ENCODE measurements around the gene MPP3. TPM values are rescaled to one million over a fixed set of nuclear protein-coding genes. Genes with fewer than 3 reads are reported as not detected.

The MPP3 gene
- total RNA-seq, 2 experiments from 2014 or later: 0.11 TPM; not detected in 1

DNA sequence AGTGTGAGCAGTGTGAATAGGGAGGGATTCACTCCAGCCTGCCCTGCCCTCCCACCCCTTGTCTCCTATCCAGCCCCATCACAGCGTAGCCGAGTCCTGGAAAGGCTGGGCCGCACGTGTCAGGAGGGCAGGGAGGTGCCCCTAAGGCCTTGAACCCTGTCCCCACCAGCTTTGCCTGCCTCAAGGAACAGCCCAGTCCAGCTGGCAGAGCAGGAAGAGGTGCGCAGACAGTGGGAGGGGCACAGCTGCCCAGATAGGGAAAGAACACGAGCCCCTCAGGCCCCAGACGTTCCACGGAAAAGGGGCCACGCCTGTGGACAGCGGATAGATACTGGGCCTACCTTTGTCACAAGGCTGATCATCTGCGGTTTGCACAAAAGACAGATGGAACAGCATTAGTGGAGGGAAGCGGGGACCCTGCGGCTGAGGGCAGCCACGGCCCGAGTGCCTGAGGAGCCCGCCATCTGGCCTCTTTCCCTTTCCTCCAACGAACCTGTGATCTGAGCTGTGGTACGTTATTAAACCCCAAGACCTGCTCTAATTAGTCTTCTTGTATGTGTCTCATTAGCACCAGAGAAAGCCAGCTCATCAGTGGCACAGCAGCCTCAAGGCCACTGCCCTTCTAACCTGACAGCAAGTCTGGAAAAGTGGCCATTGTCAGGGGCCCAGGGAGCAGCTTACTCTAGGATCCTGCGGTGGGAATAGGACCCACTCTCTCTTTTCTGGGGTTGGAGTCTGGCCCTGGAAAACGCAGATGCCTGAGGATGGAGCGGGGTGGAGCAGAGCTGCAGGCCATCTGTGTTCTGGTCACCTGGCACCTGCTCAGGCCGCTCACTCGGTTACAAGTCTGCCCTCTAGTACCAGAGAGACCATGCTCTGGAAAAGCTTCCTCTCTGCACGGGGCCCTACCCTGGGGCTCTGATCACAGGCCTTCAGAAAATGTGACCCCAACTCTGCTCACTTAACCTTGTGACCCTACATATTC lies 16.3 kb downstream of the MPP3 start:
- H3K4me3 Mint-ChIP-seq: no peak overlapping the region
- ATAC-seq (ENCODE audit: low read depth): no peak
- H3K4me1 Mint-ChIP-seq: no peaks in the 10 kb centered on the region
- DNase-seq: no peak
- peaks cover 6% of the 10 kb centered on the region for H3K27me3 Mint-ChIP-seq
- POLR2A ChIA-PET: no interaction called here
- H3K27ac Mint-ChIP-seq: no peak overlapping the region
- H3K9me3 Mint-ChIP-seq: no peaks in the 10 kb centered on the region
- H3K36me3 Mint-ChIP-seq: no peaks in the 10 kb centered on the region

GRCh38 chr17:43814714-43815113 lies 18.2 kb downstream of the MPP3 start:
- no peak overlapping the region for H3K4me3 Mint-ChIP-seq
- ATAC-seq (ENCODE audit: low read depth) (no peak), DNase-seq (no peak)
- no peaks in the 10 kb centered on the region for H3K4me1 Mint-ChIP-seq
- H3K27ac Mint-ChIP-seq: no peak overlapping the region
- POLR2A ChIA-PET: no interaction called here
- no peaks in the 10 kb centered on the region for H3K9me3 Mint-ChIP-seq
- H3K36me3 Mint-ChIP-seq: no peaks in the 10 kb centered on the region
- peaks cover 4% of the 10 kb centered on the region for H3K27me3 Mint-ChIP-seq

DNA sequence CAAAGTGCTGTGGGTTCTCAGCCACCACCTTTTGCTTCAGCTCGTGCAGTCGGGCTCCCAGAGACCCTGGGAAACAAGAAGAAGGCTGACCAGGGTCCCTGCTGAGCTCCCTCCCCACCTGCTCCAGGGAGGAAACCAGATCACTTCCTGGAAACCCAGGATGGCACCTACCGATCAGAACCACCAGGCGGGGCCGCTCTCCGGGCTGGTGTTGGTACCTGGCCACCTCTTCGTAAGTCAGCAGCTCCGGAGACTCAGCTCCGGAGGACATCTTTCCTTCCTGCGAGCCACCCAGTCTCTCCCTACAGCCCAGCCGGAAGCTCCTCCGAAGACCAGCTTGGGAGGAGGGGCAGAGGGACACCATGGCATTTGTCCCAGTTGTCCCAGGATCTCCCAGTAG lies 18.9 kb downstream of the MPP3 start:
- Mint-ChIP-seq H3K36me3 (no peaks in the 10 kb centered on the region), H3K9me3 (no peaks in the 10 kb centered on the region), H3K27ac (no peak overlapping the region), H3K4me1 (no peaks in the 10 kb centered on the region), H3K27me3 (no peaks in the 10 kb centered on the region), H3K4me3 (no peak overlapping the region)
- POLR2A ChIA-PET: no interaction called here
- DNase-seq: no peak
- ATAC-seq (ENCODE audit: low read depth): no peak

DNA sequence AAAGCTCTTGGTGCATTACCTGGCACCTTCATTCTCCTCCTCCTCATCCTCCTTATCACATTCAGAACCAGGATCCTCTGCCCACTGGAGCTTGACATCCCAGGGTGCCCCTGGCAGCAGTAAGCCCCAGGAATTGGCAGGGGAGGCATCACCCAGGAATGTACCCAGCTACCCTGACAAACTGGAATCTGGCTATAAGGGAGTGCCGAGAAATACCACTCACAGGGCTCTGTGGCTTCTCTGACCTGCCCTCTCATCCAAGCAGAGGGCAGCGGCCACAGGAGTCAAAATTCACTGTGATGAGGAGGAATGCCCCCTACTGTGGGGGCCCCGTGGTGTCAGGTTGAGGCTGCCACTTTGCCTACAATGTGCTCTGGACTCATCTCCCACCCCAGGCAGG lies 19.6 kb downstream of the MPP3 start:
- no peaks in the 10 kb centered on the region for H3K4me1 Mint-ChIP-seq
- ATAC-seq (ENCODE audit: low read depth) (no peak), DNase-seq (no peak)
- POLR2A ChIA-PET: no interaction called here
- H3K27me3 Mint-ChIP-seq: no peaks in the 10 kb centered on the region
- no peaks in the 10 kb centered on the region for H3K9me3 Mint-ChIP-seq
- no peaks in the 10 kb centered on the region for H3K36me3 Mint-ChIP-seq
- no peak overlapping the region for H3K27ac Mint-ChIP-seq
- H3K4me3 Mint-ChIP-seq: no peak overlapping the region

DNA sequence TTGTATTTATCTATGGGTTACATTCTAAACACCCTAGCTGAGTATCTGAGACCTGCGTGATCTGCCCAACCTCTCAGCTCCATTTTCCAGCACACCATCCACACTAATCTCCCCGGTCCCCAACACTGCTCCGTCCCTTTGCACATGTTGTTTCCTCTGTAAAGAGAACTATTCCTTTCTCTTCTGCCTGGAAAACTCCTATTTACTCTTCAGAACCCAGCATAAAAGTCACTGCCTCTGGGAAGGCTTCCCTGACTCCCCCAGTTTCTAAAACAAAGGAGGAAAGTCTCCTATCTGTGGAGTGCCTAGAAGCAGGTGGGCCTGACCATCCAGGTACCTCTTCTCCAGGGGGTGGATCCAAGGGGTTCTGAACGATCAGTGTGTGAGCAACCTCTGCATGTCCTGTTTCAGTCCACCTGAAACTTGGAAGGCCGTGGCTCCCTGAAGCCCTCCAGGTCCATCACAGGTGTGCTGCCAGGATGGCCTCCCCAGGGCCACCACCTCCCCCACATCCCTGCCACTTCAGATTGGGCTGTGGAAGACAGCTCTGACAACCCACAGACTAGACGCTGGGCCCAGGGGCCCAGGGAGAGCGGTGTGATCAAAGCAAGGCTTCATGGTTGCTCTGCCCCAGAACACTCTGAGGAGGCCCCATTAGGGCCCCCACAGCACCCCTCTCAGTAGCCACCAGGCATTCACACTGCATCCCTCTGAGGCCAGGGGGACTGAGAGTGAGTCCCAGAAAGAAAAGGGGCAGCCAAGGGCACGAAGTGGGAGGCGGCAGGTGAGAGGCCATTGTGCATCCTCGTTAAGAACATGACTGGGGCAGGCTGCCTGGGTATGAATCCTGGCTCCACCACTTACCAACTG lies 20.3 kb downstream of the MPP3 start:
- Mint-ChIP-seq H3K4me3 (no peak overlapping the region), H3K36me3 (no peaks in the 10 kb centered on the region), H3K27me3 (no peaks in the 10 kb centered on the region), H3K27ac (no peak overlapping the region), H3K9me3 (no peaks in the 10 kb centered on the region), H3K4me1 (no peaks in the 10 kb centered on the region)
- DNase-seq (no peak), ATAC-seq (ENCODE audit: low read depth) (no peak)
- POLR2A ChIA-PET: no interaction called here

GRCh38 chr17:43810823-43811222 lies 22.1 kb downstream of the MPP3 start:
- Mint-ChIP-seq H3K9me3 (no peaks in the 10 kb centered on the region), H3K4me1 (no peaks in the 10 kb centered on the region), H3K27ac (no peak overlapping the region), H3K27me3 (peaks cover 8% of the 10 kb centered on the region), H3K36me3 (no peaks in the 10 kb centered on the region), H3K4me3 (no peak overlapping the region)
- no peak for ATAC-seq (ENCODE audit: low read depth)
- DNase-seq: no peak
- POLR2A ChIA-PET: no interaction called here

- H3K9me3 Mint-ChIP-seq: no peaks in the 10 kb centered on the region
- H3K4me1 Mint-ChIP-seq: no peaks in the 10 kb centered on the region
- POLR2A ChIA-PET: no interaction called here
- peaks cover 12% of the 10 kb centered on the region for H3K27me3 Mint-ChIP-seq
- no peak for ATAC-seq (ENCODE audit: low read depth)
- no peaks in the 10 kb centered on the region for H3K36me3 Mint-ChIP-seq
- DNase-seq: no peak
- no peak overlapping the region for H3K4me3 Mint-ChIP-seq
- no peak overlapping the region for H3K27ac Mint-ChIP-seq
These were observed 22.7 kb downstream of the MPP3 start for GRCh38 chr17:43810226-43810715.

DNA sequence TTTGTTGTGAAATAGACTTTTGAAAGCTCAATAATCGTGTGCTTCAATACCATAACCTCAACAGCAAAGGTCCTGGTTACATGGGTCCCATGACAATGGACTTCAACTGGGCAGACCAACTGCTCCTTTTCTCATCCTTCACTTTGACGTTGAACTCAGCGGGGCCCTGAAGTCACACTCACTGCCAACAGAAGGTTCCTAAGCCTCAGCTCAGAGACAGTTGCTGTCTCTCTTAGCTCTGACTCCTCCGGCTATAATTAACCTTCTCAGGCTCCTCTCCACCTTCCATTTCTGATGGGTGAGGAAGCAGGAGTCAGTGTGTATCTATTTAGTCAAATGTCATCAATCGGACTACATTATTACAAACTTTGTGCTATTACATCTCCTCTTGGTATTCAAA lies 23.8 kb downstream of the MPP3 start:
- ATAC-seq (ENCODE audit: low read depth): no peak
- POLR2A ChIA-PET: no interaction called here
- Mint-ChIP-seq H3K27me3 (peaks cover 14% of the 10 kb centered on the region), H3K36me3 (no peaks in the 10 kb centered on the region), H3K9me3 (no peaks in the 10 kb centered on the region), H3K4me3 (no peak overlapping the region), H3K27ac (no peak overlapping the region), H3K4me1 (no peaks in the 10 kb centered on the region)
- no peak for DNase-seq

GRCh38 chr17:43808076-43808475 lies 24.9 kb downstream of the MPP3 start:
- Mint-ChIP-seq H3K36me3 (no peaks in the 10 kb centered on the region), H3K9me3 (no peaks in the 10 kb centered on the region), H3K27me3 (peaks cover 21% of the 10 kb centered on the region), H3K4me3 (no peak overlapping the region), H3K27ac (no peak overlapping the region), H3K4me1 (no peaks in the 10 kb centered on the region)
- DNase-seq (no peak), ATAC-seq (ENCODE audit: low read depth) (no peak)
- POLR2A ChIA-PET: no interaction called here

- Mint-ChIP-seq H3K27me3 (peaks cover 33% of the 10 kb centered on the region), H3K36me3 (no peaks in the 10 kb centered on the region), H3K4me1 (peaks cover 5% of the 10 kb centered on the region), H3K9me3 (no peaks in the 10 kb centered on the region), H3K27ac (no peak overlapping the region), H3K4me3 (no peak overlapping the region)
- ATAC-seq (ENCODE audit: low read depth) (no peak), DNase-seq (no peak)
- POLR2A ChIA-PET: no interaction called here
These were observed 27.8 kb downstream of the MPP3 start for GRCh38 chr17:43805117-43805516.

DNA sequence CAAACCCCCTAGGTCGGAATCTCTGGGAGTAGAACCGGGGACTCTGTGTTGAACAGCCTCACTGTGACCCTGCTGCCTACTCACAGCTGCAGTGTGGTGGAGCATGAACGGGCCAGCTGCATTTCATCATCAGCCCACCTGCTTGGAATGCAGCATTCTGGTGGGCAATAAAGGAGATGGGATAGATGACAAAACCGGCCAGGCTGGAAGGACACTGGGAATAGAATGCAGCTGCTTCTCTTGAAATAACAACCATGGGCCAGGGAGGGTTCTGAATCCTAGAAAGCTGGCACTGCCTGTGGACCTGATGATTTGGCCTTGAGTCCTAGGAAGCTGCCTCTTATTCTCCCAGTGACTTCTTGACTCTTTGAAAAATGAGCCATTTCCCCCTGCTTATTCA lies 29.2 kb downstream of the MPP3 start:
- Mint-ChIP-seq H3K4me3 (no peak overlapping the region), H3K9me3 (no peaks in the 10 kb centered on the region), H3K36me3 (no peaks in the 10 kb centered on the region), H3K27ac (no peak overlapping the region), H3K4me1 (peaks cover 5% of the 10 kb centered on the region), H3K27me3 (peaks cover 33% of the 10 kb centered on the region)
- POLR2A ChIA-PET: no interaction called here
- ATAC-seq (ENCODE audit: low read depth) (no peak), DNase-seq (no peak)

- no peak for DNase-seq
- Mint-ChIP-seq H3K4me3 (no peak overlapping the region), H3K4me1 (peaks cover 5% of the 10 kb centered on the region), H3K36me3 (no peaks in the 10 kb centered on the region), H3K9me3 (no peaks in the 10 kb centered on the region), H3K27me3 (peaks cover 37% of the 10 kb centered on the region), H3K27ac (no peak overlapping the region)
- POLR2A ChIA-PET: no interaction called here
- no peak for ATAC-seq (ENCODE audit: low read depth)
These were observed 31.1 kb downstream of the MPP3 start for GRCh38 chr17:43801844-43802243.

- Mint-ChIP-seq H3K27ac (no peak overlapping the region), H3K36me3 (no peaks in the 10 kb centered on the region), H3K4me3 (no peak overlapping the region), H3K9me3 (no peaks in the 10 kb centered on the region), H3K27me3 (peaks cover 32% of the 10 kb centered on the region), H3K4me1 (peaks cover 5% of the 10 kb centered on the region)
- ATAC-seq (ENCODE audit: low read depth) (no peak), DNase-seq (no peak)
- POLR2A ChIA-PET: no interaction called here
These were observed 32.2 kb downstream of the MPP3 start for GRCh38 chr17:43800736-43801135.

DNA sequence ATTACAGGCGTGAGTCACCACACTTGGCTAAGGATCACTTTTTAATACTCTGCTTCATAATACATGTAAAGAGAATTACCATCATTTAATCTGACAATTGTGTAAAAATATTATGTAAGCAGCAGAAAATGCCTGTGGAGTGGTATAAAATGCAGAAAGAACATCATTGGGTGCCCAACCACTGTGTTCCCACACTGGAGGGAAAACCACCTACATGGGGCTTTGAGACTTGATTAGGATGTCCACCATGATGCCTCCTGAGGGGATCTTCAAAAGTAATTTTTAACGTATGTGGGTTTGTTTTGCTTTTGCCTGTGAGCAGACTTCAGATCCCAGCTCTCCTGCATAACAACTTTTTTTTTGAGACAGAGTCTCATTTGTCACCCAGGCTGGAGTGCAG lies 33.9 kb downstream of the MPP3 start:
- H3K27ac Mint-ChIP-seq: no peak overlapping the region
- DNase-seq: no peak
- POLR2A ChIA-PET: no interaction called here
- H3K4me3 Mint-ChIP-seq: no peak overlapping the region
- no peaks in the 10 kb centered on the region for H3K36me3 Mint-ChIP-seq
- H3K9me3 Mint-ChIP-seq: no peaks in the 10 kb centered on the region
- peaks cover 5% of the 10 kb centered on the region for H3K4me1 Mint-ChIP-seq
- H3K27me3 Mint-ChIP-seq: peaks cover 39% of the 10 kb centered on the region
- ATAC-seq (ENCODE audit: low read depth): no peak

All from activated naive CD8-positive, alpha-beta T cell treated with anti-CD3 and anti-CD28 coated beads, Interleukin-2, amount 10 ng/mL, durations not matched to agents 7 days and 5 days (primary cell).